Endothelial cell of hepatic sinusoid (primary cell): ENCODE measurements around the gene YY1.
"Not testable (repeated sequence)": the region's sequence is repeated elsewhere in the genome, so short reads cannot be mapped to it uniquely, and the experiment has no call there.

Experiments
- in situ Hi-C: cut with HindIII; loops from 2 replicates; pipeline ENCODE4 v1.10.0; 2017; ENCODE audit warnings: low sequenced_read_pairs

The YY1 gene

GRCh38 chr14:100213956-100214769, 24.8 kb upstream of the YY1 start:
- in situ Hi-C loops: no loop called here

- in situ Hi-C loops: no loop called here
These were observed 24.2 kb upstream of the YY1 start for GRCh38 chr14:100214770-100215083.

- in situ Hi-C loops: no loop called here
These were observed 23.5 kb upstream of the YY1 start for GRCh38 chr14:100215330-100215885.

GRCh38 chr14:100219126-100219785, 19.7 kb upstream of the YY1 start:
- in situ Hi-C loops: no loop called here

GRCh38 chr14:100221533-100222223, 17.3 kb upstream of the YY1 start:
- in situ Hi-C loops: no loop called here

- in situ Hi-C loops: no loop called here
These were observed 16.5 kb upstream of the YY1 start for GRCh38 chr14:100222224-100223093.

- in situ Hi-C loops: no loop called here
These were observed 15.4 kb upstream of the YY1 start for GRCh38 chr14:100223332-100224201.

- in situ Hi-C loops: no loop called here
These were observed 14.6 kb upstream of the YY1 start for GRCh38 chr14:100224229-100224866.

GRCh38 chr14:100225169-100225568, 13.8 kb upstream of the YY1 start:
- in situ Hi-C loops: no loop called here

GRCh38 chr14:100230361-100230760, 8.6 kb upstream of the YY1 start:
- in situ Hi-C loops: no loop called here

- in situ Hi-C loops: no loop called here
These were observed 4.4 kb upstream of the YY1 start for GRCh38 chr14:100234511-100234910.

GRCh38 chr14:100236271-100236818, 2.6 kb upstream of the YY1 start:
- in situ Hi-C loops: not testable (repeated sequence)

- in situ Hi-C loops: no loop called here
These were observed 2.1 kb upstream of the YY1 start for GRCh38 chr14:100236881-100237280.

GRCh38 chr14:100237735-100238418, 1.1 kb upstream of the YY1 start:
- in situ Hi-C loops: no loop called here

- in situ Hi-C loops: no loop called here
These were observed 381 bp downstream of the YY1 start for GRCh38 chr14:100239211-100239839.

GRCh38 chr14:100239840-100240667, 1.1 kb downstream of the YY1 start:
- in situ Hi-C loops: no loop called here

- in situ Hi-C loops: no loop called here
These were observed 1.7 kb downstream of the YY1 start for GRCh38 chr14:100240668-100241032.
